Activated CD4-positive, alpha-beta memory T cell treated with anti-CD3 and anti-CD28 coated beads for 36 hours (primary cell): ENCODE measurements around the gene NIN. TPM values are rescaled to one million over a fixed set of nuclear protein-coding genes. Genes with fewer than 3 reads are reported as not detected.

ENCODE experiments used
- CTCF ChIA-PET: fragments of 350-600 bp; sonication (Branson Sonifier 250); formaldehyde crosslinking; loops from one replicate; lab custom pipeline; 2021; ENCODE audit warnings: antibody characterized with exemption, inconsistent platforms; lab: Charles Lee
- POLR2A ChIA-PET: fragments of 350-600 bp; sonication (Branson Sonifier 250); formaldehyde crosslinking; loops from one replicate; lab custom pipeline; 2021; ENCODE audit warnings: antibody characterized with exemption; lab: Charles Lee
- DNase-seq: peaks from one replicate; pipeline ENCODE4 v3.0.0-alpha.2; 2020
- H3K27ac Mint-ChIP-seq: one replicate; pipeline ENCODE4 v1.8.0; 2021; ENCODE audit warnings: mixed read lengths
- H3K27me3 Mint-ChIP-seq: one replicate; pipeline ENCODE4 v1.8.0; 2021; ENCODE audit warnings: mixed read lengths
- H3K36me3 Mint-ChIP-seq: one replicate; pipeline ENCODE4 v1.8.0; 2021; ENCODE audit warnings: mixed read lengths
- H3K4me1 Mint-ChIP-seq: one replicate; pipeline ENCODE4 v1.8.0; 2021; ENCODE audit warnings: low read depth, mixed read lengths
- H3K4me3 Mint-ChIP-seq: one replicate; pipeline ENCODE4 v1.8.0; 2021; ENCODE audit warnings: mild to moderate bottlenecking, mixed read lengths
- H3K9me3 Mint-ChIP-seq: one replicate; pipeline ENCODE4 v1.8.0; 2021; ENCODE audit warnings: mixed read lengths
- intact Hi-C: fragments of 100-400 bp; cut with micrococcal nuclease; formaldehyde crosslinking; loops from one replicate; pipeline ENCODE4 v1.15.1; 2023
- total RNA-seq, 2 experiments: library from RNA; stranded (reverse); gene quantifications; one replicate each; pipeline ENCODE4 v1.2.3, GENCODE V29; 2021

NIN gene
- total RNA-seq, 2 experiments from 2014 or later: 44.7 to 44.8 TPM

DNA sequence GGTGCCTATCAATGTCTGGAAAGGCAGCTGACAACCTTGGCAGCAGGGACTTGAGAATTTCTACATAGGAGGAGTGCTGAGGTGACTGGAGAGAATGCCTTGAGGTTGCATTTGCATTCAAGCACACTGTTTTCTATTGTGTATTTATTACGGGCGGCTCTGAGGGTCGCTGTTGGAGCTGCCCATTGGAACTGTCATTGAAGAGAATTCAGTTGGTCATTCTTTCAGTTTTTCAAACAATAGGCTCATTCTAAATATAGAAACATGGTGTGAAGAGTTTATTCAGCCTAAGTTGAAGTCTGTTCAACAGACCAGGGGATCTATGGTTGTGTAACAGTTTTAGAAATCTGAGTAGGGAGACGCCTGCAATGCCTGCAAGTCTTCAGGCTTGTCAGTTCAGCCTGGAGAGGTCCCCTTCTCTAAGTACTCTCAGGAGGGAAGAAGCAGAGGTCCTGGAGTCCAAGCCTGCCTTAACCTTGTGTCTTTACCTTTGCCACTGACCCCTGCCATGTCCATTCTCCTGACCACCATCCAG, 31.1 kb upstream of the NIN start:
- Mint-ChIP-seq H3K9me3 (no peaks in the 10 kb centered on the region), H3K4me1 (peaks cover 11% of the 10 kb centered on the region), H3K27me3 (peaks cover 6% of the 10 kb centered on the region), H3K4me3 (no peak overlapping the region), H3K27ac (no peak overlapping the region), H3K36me3 (no peaks in the 10 kb centered on the region)
- ChIA-PET POLR2A (no interaction called here), CTCF (interaction anchor here (0.9 to 5.1 kb wide), 3 partner anchors 87 to 261 kb away, joined by 4 to 123 read pairs (median 24); no protein-coding TSS in a partner anchor)
- DNase-seq: no peak
- intact Hi-C loops: loop anchor here (5.0 kb wide), 2 partner anchors 135 to 245 kb away; no protein-coding TSS in a partner anchor

DNA sequence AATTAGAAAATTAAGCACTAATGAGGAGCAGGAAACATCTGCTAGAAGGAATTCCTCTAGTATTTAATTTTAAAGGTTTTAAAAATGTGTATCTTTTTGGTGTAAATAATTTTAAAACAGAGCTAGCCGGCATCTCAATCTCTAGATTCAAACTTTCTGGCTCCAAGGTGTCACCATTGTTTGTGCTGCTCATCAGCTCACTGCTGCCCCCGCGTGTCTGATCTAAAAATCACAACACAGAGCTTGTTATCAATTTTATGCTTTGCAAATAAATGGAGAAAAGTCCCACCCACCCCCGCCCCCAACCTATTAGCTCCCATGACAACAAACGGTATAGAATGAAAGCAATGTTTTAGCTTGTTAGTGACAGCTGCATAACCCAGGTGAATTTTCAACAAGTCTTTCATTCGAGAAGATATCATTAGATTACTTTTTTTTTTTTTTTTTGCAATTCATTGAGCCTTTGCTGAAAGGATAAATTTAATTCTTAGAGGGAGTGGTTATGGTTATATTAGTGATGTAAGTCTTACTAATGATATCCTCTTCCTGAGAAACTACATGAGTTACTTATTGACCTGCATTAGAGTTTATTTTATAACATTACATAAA, 29.6 kb upstream of the NIN start:
- Mint-ChIP-seq H3K4me3 (peak overlapping the region; percentile 80), H3K9me3 (no peaks in the 10 kb centered on the region), H3K4me1 (peaks cover 11% of the 10 kb centered on the region), H3K27me3 (no peaks in the 10 kb centered on the region), H3K27ac (no peak overlapping the region), H3K36me3 (no peaks in the 10 kb centered on the region)
- POLR2A ChIA-PET: interaction anchor here (0.7 to 2.9 kb wide), 5 partner anchors 31 to 143 kb away, joined by 3 to 9 read pairs (median 4); no protein-coding TSS in a partner anchor
- DNase-seq: peak; percentile 91
- intact Hi-C loops: loop anchor here (1.0 to 5.0 kb wide), 8 partner anchors 30 to 317 kb away; partner anchors contain the start of genes NIN and SAV1
- CTCF ChIA-PET: interaction anchor here (0.6 to 5.1 kb wide), 50 partner anchors 8 to 319 kb away, joined by 3 to 123 read pairs (median 6); partner anchors contain the start of genes ABHD12B and ATL1

DNA sequence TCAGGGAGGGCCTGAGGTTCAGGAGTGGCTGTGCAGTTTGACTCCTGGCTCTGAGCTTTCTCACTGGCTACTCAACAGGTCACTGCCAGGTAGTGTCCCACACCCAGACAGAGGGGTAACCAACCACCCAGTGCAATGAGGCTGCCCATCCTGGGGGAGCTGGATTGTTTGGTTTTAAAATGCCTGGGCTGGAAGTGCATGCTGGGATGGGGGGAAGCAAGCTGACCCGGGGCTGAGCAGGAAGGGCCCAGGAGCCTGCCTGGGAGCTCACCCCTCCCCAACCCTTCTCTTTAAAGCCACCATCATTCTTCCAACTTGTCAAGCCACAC, 28.3 kb upstream of the NIN start:
- Mint-ChIP-seq H3K27ac (no peak overlapping the region), H3K4me3 (peak overlapping the region; percentile 80)
- intact Hi-C loops: no loop called here

DNA sequence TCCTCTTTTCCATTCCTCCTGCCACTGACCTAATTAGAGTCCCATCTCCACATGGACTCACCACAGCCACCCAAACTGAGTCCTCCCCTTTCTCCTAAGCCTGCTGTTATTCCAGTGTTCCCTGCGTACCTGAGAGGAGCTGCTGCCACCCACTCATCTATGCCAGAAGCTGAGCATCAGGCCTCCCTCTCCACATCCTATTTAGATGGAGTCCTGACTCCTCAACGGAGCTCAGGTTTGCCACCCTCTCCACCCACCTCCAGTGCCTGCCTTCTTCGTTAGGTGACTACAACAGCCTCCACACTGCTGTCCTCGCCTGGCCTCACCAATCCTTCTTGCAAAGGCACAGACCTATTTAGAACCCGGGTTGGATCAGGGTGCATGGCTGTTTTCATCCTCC, 25.7 kb upstream of the NIN start:
- DNase-seq: no peak
- H3K27ac Mint-ChIP-seq: no peak overlapping the region
- intact Hi-C loops: no loop called here
- H3K9me3 Mint-ChIP-seq: no peaks in the 10 kb centered on the region
- ChIA-PET POLR2A (interaction anchor here (0.6 kb wide), 1 partner anchor 998 kb away, joined by 3 read pairs; no protein-coding TSS in a partner anchor), CTCF (interaction anchor here (2.0 kb wide), 1 partner anchor 79 kb away, joined by 5 read pairs; no protein-coding TSS in a partner anchor)
- H3K4me1 Mint-ChIP-seq: peaks cover 14% of the 10 kb centered on the region
- H3K27me3 Mint-ChIP-seq: no peaks in the 10 kb centered on the region
- no peak overlapping the region for H3K4me3 Mint-ChIP-seq
- H3K36me3 Mint-ChIP-seq: no peaks in the 10 kb centered on the region

More for the DNA sequence above, 28.3 kb upstream of the NIN start:
- H3K27me3 Mint-ChIP-seq: no peaks in the 10 kb centered on the region
- ChIA-PET POLR2A (interaction anchor here (0.6 to 2.9 kb wide), 5 partner anchors 21 to 263 kb away, joined by 3 to 9 read pairs (median 4); no protein-coding TSS in a partner anchor), CTCF (interaction anchor here (0.6 to 5.1 kb wide), 18 partner anchors 9 to 317 kb away, joined by 3 to 123 read pairs (median 12); partner anchors contain the start of gene ABHD12B)
- no peak for DNase-seq
- no peaks in the 10 kb centered on the region for H3K9me3 Mint-ChIP-seq
- peaks cover 11% of the 10 kb centered on the region for H3K4me1 Mint-ChIP-seq
- no peaks in the 10 kb centered on the region for H3K36me3 Mint-ChIP-seq

DNA sequence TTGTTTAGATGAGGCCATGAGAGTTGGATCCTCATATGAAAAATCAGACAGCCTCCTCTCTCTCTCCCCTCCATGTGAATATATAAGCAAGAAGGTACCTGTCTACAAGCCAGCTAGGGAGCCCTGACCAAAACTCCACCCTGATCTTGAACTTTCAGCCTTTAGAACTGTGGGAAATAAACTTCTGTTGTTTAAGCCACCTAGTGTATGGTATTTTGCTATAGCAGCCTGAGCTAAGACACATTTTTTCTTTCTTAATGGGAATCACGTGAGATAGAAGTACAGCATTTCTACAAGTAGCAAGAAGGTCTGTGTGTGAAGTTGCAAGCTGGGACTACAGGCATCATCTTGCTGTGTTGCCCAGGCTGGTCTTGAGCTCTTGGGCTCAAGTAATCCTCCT, 24.6 kb upstream of the NIN start:
- Mint-ChIP-seq H3K4me1 (peaks cover 14% of the 10 kb centered on the region), H3K9me3 (no peaks in the 10 kb centered on the region), H3K27ac (no peak overlapping the region), H3K4me3 (no peak overlapping the region), H3K36me3 (no peaks in the 10 kb centered on the region), H3K27me3 (no peaks in the 10 kb centered on the region)
- intact Hi-C loops: no loop called here
- no peak for DNase-seq
- CTCF ChIA-PET: interaction anchor here (0.8 to 0.9 kb wide), 2 partner anchors 78 to 313 kb away, joined by 3 to 5 read pairs; no protein-coding TSS in a partner anchor
- POLR2A ChIA-PET: no interaction called here

DNA sequence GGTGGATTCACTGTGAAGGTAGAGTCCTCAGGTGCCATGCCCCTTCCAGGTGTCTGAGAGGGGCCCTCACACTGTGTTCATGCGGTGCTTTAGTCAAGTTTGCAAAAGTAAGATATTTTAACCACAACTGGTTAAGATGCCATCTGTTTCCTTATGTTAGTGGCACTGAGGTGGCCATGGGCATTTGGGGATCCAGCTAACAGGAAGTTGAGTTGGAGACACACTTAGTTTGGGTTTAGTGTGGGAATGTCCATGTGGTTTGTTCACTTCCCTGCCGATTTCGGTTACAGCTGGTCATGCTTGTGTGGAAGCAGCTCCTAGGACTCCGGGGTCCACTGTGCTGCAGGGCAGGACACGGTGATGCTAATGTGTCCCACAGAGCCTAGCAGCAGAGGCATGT, 23.6 kb upstream of the NIN start:
- Mint-ChIP-seq H3K4me1 (peaks cover 7% of the 10 kb centered on the region), H3K27me3 (no peaks in the 10 kb centered on the region), H3K27ac (no peak overlapping the region), H3K36me3 (no peaks in the 10 kb centered on the region), H3K9me3 (no peaks in the 10 kb centered on the region), H3K4me3 (no peak overlapping the region)
- POLR2A ChIA-PET: no interaction called here
- DNase-seq: no peak
- intact Hi-C loops: no loop called here
- CTCF ChIA-PET: no interaction called here

DNA sequence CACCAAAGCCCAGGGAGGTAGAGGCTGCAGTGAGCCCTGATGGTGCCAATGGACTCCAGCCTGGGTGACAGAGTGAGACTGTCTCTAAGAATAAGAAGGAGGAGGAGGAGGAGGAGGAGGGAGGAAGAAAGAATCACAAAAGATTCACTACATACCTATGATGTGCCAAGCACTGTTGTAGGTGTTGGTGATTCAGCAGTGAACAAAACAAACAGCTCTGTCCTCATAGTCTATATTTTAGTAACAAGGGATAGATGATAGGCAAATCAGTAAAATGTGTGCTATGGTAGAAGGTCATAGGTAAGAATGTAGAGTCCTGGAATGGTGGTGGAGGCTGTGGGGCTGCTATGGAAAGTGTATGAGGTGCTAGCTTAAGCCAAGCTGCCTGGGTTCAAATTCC, 22.9 kb upstream of the NIN start:
- H3K9me3 Mint-ChIP-seq: no peaks in the 10 kb centered on the region
- DNase-seq: no peak
- ChIA-PET POLR2A (no interaction called here), CTCF (no interaction called here)
- intact Hi-C loops: no loop called here
- H3K36me3 Mint-ChIP-seq: no peaks in the 10 kb centered on the region
- H3K27me3 Mint-ChIP-seq: no peaks in the 10 kb centered on the region
- no peak overlapping the region for H3K4me3 Mint-ChIP-seq
- no peak overlapping the region for H3K27ac Mint-ChIP-seq
- H3K4me1 Mint-ChIP-seq: peaks cover 3% of the 10 kb centered on the region

DNA sequence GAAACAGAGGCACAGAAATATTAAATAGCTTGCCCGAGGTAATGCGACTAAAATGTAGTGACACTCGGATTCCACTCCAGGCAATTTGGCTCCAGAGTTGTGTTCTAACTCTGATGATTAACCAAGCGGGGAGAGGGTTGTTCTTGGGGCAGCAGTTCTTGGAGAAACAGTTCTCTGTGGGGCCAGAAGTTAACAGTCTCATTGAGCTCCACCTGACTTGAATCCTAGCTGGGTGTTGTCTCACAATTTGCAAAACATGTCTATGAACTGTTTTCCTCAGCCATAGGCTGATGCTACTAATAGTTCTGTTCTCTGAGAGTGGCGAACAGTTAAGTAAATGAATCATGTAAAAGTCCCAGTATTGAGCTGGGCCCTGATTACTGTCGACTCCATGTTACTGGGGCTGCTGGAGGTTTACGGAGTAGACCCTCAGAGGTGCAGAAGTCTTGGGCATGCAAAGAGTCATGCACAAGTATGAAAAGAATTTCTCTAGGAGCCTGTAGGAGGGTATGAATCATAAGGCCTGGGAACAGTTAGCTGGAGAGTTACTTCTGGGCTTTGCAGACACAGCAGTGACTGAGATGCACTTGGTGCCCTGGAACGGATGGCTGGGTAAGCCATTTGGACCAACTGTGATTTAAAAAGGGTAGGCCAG, 15.4 kb upstream of the NIN start:
- no peak overlapping the region for H3K27ac Mint-ChIP-seq
- H3K4me3 Mint-ChIP-seq: no peak overlapping the region
- H3K36me3 Mint-ChIP-seq: no peaks in the 10 kb centered on the region
- no peak for DNase-seq
- ChIA-PET CTCF (interaction anchor here (0.7 to 1.1 kb wide), 2 partner anchors 14 to 70 kb away, joined by 3 read pairs; no protein-coding TSS in a partner anchor), POLR2A (no interaction called here)
- intact Hi-C loops: no loop called here
- H3K9me3 Mint-ChIP-seq: no peaks in the 10 kb centered on the region
- H3K27me3 Mint-ChIP-seq: no peaks in the 10 kb centered on the region
- no peaks in the 10 kb centered on the region for H3K4me1 Mint-ChIP-seq

DNA sequence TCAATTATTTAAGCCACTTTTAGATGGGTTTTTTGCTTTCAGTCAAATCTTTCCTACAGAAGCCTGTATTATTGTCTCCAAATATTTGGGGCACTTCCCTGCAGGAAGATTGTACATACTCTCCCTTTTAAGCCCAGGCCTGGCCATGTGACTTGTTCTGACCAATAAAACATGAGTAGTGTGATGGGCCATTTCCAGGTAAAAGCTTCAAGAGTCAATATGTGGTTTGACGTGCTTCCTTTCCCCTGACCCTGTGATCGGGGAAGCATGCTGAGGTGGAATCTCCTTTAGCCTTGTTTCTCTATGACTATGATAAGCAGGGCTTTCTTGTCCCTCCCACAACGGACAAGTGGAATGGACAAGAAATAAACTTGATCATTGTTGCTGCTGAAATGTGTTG, 14.2 kb upstream of the NIN start:
- CTCF ChIA-PET: interaction anchor here (0.6 kb wide), 1 partner anchor 15 kb away, joined by 4 read pairs; no protein-coding TSS in a partner anchor
- intact Hi-C loops: no loop called here

DNA sequence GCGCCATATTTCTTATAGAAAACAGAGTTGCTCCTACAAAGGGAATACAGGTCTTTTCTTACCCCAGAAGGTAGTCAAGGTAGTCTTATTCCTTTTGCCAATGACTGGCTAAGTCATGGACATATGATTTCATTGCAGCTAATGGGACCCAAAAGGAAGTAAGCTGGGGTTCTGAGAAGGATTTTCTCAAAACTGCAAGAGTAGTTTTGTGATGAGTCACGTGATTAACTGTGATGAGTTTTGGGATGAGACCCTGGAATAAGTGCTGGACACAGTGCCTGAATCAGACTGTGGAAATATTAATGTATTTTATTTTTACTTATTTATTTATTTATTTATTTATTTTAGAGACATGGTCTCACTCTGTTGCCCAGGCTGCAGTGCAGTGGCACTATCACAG, 13.4 kb upstream of the NIN start:
- CTCF ChIA-PET: interaction anchor here (1.5 kb wide), 1 partner anchor 15 kb away, joined by 5 read pairs; no protein-coding TSS in a partner anchor
- DNase-seq: no peak
- H3K9me3 Mint-ChIP-seq: no peaks in the 10 kb centered on the region
- no peak overlapping the region for H3K4me3 Mint-ChIP-seq
- H3K4me1 Mint-ChIP-seq: no peaks in the 10 kb centered on the region
- H3K36me3 Mint-ChIP-seq: no peaks in the 10 kb centered on the region
- intact Hi-C loops: no loop called here
- no peak overlapping the region for H3K27ac Mint-ChIP-seq
- POLR2A ChIA-PET: no interaction called here
- H3K27me3 Mint-ChIP-seq: no peaks in the 10 kb centered on the region

More for the DNA sequence above, 14.2 kb upstream of the NIN start:
- H3K27ac Mint-ChIP-seq: no peak overlapping the region
- no peaks in the 10 kb centered on the region for H3K36me3 Mint-ChIP-seq
- no peaks in the 10 kb centered on the region for H3K27me3 Mint-ChIP-seq
- POLR2A ChIA-PET: no interaction called here
- no peak for DNase-seq
- H3K4me3 Mint-ChIP-seq: no peak overlapping the region
- H3K4me1 Mint-ChIP-seq: no peaks in the 10 kb centered on the region
- no peaks in the 10 kb centered on the region for H3K9me3 Mint-ChIP-seq

DNA sequence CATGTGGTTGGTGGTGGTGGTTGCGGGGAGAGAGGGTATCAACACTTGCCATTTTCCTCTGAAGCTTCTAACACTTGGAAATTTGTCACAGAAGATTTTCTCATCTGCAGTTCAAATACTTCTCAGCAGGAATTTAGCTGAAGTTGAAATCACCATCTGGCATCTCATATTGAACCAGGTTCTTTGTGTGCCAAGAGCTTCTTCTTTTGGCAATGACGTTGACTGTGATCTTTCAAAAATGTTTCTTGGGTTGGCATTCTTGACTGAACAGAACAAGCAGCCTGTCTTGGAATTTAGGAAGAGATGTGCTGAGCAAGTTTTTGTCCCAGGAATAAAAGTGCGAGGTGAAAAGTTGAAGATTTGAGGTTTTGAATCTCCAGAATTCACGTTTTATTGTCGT, 8.7 kb upstream of the NIN start:
- no peaks in the 10 kb centered on the region for H3K9me3 Mint-ChIP-seq
- DNase-seq: no peak
- no peaks in the 10 kb centered on the region for H3K36me3 Mint-ChIP-seq
- H3K27me3 Mint-ChIP-seq: no peaks in the 10 kb centered on the region
- H3K27ac Mint-ChIP-seq: no peak overlapping the region
- CTCF ChIA-PET: interaction anchor here (1.6 to 2.4 kb wide), 2 partner anchors 18 to 20 kb away, joined by 4 to 13 read pairs; no protein-coding TSS in a partner anchor
- intact Hi-C loops: no loop called here
- POLR2A ChIA-PET: no interaction called here
- H3K4me1 Mint-ChIP-seq: peaks cover 19% of the 10 kb centered on the region
- no peak overlapping the region for H3K4me3 Mint-ChIP-seq

DNA sequence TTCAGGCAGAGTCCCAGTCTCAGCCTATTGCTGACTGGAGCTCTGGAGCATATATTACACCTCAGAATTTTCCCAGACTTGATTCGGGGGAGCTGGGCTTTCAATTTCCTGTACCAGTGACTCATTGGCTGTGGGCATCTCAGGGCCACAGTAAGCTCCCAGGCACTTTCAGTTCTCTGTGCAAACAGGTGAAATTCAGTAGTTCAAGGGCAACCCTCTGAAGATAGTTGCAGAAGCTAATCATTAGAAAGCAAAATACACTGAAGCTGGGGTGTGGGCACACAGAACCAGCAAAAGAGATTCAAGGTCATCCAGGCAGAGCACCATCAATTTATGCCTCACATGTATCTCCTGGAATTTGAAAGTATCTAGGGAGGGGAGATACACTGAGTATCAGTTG, 8.1 kb upstream of the NIN start:
- ChIA-PET POLR2A (interaction anchor here (1.5 kb wide), 1 partner anchor 20 kb away, joined by 4 read pairs; no protein-coding TSS in a partner anchor), CTCF (interaction anchor here (1.6 to 2.4 kb wide), 2 partner anchors 19 to 21 kb away, joined by 4 to 13 read pairs; no protein-coding TSS in a partner anchor)
- Mint-ChIP-seq H3K27ac (no peak overlapping the region), H3K4me3 (no peak overlapping the region), H3K27me3 (no peaks in the 10 kb centered on the region), H3K4me1 (peaks cover 23% of the 10 kb centered on the region), H3K9me3 (no peaks in the 10 kb centered on the region), H3K36me3 (no peaks in the 10 kb centered on the region)
- intact Hi-C loops: no loop called here
- DNase-seq: peak; percentile 30
